ENCODE results near the gene ATAD2B. TPM values are rescaled to one million over a fixed set of nuclear protein-coding genes. Genes with fewer than 3 reads are reported as not detected.

ATAD2B gene
- polyA plus RNA-seq, 1 experiment = 6.0 TPM

Other genes starting within 250 kb of the ATAD2B start
- 9.0 and 13.1 TPM in 2 replicates for gene UBXN2A, start 13.3 kb upstream of the ATAD2B start, polyA plus RNA-seq (2011; rRNA removed)
- 0.05 TPM in 1 of 2 replicates, not detected in the other for gene MFSD2B, start 83.0 kb upstream of the ATAD2B start, polyA plus RNA-seq (2011; rRNA removed)
- gene WDCP, start 120.3 kb upstream of the ATAD2B start, polyA plus RNA-seq (2011; rRNA removed) = 13.6 and 16.1 TPM in 2 replicates
- gene FKBP1B, start 122.6 kb upstream of the ATAD2B start, polyA plus RNA-seq (2011; rRNA removed) = 19.4 and 19.7 TPM in 2 replicates
- gene SF3B6, start 149.2 kb upstream of the ATAD2B start, polyA plus RNA-seq (2011; rRNA removed) = 209 and 272 TPM in 2 replicates
- gene TP53I3, start 157.7 kb upstream of the ATAD2B start, polyA plus RNA-seq (2011; rRNA removed) = 44.6 and 55.2 TPM in 2 replicates
- 0.31 and 0.52 TPM in 2 replicates for gene PFN4, start 196.2 kb upstream of the ATAD2B start, polyA plus RNA-seq (2011; rRNA removed)
- gene FAM228B, start 196.3 kb upstream of the ATAD2B start, polyA plus RNA-seq (2011; rRNA removed) = 4.1 and 7.6 TPM in 2 replicates
- 0.05 and 0.07 TPM in 2 replicates for gene FAM228A, start 247.9 kb upstream of the ATAD2B start, polyA plus RNA-seq (2011; rRNA removed)